HL-60/S4 (cell line): ENCODE measurements around the gene BTBD18.

Source experiments
- in situ Hi-C: fragments of 300-500 bp; cut with MboI; formaldehyde crosslinking; loops from 2 replicates; pipeline ENCODE4 v1.14.3; 2022; ENCODE audit warnings: low sequenced_read_pairs

Gene BTBD18, protein sequence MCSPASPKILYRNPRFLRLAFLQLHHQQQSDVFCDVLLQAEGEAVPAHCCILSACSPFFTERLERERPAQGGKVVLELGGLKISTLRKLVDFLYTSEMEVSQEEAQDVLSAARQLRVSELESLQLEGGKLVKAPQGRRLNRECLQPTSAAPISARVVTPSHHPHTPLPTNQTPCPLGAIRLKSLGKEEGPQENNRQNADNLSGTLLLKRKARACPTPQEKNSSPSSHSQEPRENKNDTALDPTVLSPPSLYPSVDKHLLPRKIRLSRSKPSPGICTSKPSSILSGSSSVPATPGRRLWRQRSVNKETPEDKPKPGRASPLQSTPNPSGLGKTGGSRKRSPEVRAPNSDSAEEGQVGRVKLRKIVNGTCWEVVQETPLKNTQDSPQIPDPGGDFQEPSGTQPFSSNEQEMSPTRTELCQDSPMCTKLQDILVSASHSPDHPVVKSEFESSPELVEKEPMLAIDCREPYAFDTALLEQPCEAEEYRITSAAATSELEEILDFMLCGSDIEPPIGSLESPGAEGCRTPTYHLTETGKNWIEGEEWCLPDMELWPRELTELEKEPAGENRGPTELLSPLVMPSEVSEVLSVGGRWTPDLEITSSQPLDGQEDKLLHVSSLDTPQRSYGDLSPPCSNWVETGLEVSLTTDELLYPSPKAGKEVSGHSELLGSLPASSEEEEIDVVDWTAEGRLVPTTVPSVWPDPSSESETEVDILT

DNA sequence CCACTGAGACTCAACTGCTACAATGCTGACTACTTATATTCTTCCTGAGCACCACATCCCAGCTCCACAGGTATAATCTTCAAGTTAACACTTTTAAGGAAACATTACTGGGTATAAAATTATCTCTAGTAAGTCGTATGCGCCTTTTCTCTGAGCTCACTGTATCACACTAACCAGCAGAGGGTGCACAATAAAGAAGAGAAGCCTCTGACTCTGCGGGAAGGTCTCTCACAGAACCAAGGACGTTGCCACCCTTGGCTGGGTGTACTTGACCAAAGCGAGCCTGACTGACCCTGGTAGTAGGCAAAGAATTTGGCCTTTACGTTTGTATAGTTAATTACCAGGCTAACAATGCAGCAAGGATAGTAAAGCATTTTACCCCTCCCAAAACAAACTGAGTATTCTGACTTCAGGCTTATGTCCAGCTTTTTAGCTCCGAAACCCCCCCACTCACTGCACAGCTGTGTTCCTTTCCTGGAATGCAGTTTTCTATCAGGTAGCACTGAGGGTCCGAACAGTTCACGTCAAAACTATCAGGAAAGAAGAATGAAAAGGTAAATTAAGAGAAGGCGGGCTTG is at the start of gene BTBD18:
Gene BTBD18 (minus strand): TSS at position 144 of the 578 bp plus-strand sequence. CDS start 631 bp downstream, outside the sequence.
- in situ Hi-C loops = no loop called here

DNA sequence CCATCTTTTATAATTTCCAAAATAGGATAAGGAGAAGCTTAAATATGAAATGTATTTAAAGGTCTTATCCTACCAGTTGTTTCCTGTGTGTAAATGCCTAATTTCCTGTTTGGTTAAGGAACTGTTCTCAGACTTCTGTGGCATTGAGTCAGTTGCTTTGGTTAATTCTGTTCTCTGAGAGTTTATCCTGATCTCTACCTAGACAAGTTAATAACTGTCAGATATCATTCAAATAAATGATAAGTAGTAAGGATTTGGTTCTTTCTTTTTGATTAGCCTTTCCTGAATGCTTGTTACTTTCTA is 49.5 kb upstream of the BTBD18 start:
- in situ Hi-C loops = no loop called here

DNA sequence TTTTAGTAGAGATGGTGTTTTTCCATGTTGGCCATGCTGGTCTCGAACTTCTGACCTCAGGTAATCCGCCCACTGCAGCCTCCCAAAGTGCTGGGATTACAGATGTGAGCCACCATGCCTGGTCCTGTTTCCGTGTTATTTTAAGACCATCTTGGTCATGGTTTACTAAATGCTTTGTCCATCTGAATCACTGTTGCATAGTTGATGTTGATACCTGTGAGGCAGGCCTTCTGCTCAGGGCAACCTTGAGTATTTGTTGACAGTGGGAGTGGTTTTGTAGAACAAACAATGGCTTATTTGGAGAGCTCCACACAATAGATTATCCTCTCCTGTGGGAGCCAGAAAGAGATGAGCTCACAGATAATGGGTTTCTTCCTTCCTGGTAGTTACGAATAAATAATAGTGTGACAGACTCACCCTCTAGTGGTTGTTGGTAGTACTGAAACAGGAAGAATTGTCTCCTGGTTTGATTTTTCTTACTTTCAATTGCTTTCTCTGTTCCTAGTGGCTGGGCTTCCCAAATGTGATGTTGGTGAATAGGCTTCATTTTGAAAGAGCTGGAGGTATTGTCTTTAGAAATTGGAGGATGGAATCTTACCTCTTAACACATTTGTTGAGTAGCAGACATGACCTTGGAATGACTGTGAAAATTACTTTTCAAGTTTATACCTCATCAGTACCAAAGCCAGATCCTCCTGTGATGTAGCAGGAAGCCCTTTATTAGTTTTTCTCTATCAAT is 49.0 kb upstream of the BTBD18 start:
- in situ Hi-C loops = no loop called here

DNA sequence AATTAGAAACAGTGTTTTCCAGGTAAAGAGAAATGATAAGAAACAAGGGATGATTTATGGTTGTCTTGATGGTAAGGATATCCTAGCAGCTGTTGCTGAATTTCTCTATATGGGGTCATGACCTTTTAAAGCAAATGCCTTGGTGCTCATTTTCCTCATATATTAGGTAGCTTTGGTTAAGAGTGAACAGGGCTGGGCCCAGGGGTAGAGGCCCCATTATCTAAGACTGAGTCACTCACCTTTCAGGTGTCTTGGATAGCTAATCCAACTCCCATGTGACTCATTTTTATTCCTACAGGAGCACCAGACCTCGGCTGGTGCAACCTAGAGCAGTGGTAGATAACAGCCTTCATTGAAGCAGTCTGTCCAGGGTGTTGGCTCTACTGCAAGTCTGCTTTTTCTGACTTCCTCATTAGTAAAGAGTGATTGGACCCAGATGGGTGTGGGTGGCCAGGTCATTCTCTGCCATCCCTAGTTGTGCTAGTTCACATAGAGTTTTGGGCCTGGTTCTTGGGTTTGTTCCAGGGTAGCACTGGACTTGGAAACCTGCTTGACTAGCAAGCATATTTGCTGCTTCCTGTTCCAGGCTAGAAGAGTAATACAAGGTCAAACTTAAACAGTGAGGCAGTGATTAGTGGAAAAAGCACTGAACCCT is 47.4 kb upstream of the BTBD18 start:
- in situ Hi-C loops = loop anchor here (10.0 to 25.0 kb wide), 4 partner anchors 134 to 444 kb away; partner anchors contain the start of genes RTN4RL2, UBE2L6 and ZDHHC5

DNA sequence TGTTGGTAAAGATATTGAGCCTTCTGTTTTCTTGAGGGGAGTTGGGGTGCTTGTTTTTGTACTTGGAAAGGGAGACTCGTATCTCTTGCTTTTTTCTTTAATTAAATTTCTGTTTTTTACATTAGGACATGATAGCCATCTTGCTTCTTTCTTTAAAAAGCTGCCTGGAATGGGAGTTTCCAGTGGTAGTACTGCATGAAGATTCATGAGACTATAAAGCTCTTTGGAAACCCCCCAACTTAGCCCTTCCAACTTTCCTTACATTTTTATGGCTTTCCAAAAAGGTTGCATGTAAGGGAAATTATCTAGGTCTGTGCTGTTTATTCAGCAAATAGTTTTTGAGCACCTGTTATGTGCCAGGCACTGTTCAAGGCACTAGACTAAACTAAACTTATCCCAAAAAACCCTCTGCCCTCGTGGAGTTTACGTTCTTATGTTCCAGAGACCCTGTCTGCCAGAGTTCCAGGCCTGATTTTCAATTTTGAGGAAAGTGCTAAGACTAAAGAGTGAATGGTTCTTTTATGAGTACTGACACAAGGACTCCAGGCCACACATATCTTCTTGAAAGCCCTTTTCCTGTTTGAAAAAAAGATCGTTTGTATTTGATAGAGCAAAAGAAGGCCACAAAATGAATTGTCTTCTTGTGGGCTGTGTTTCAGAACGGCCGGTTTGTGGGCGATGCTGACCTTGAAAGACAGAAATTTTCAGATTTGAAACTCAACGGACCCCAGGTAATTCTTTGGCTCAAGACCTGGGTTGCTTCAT is 41.9 kb upstream of the BTBD18 start:
- in situ Hi-C loops = loop anchor here (10.0 to 25.0 kb wide), 4 partner anchors 129 to 439 kb away; partner anchors contain the start of genes RTN4RL2, UBE2L6 and ZDHHC5

DNA sequence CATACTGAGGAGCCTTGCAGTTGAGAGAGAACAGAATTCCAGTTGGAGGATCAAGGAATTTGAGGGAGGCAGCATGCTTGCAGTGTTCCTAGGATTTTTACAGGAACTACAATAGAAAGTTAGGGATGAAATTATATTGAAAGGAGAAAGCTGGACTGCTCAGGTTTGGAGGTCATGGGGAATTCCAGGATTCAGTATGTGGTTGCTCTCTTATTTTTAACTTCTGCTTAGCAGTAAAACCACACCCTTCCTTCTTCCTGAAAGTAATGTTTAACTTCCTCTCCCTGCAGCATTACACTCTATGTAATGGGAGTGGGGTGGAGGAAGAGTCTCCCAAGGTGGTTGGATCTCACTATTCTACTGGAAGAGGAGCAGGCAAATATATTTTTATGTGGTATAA is 41.3 kb upstream of the BTBD18 start:
- in situ Hi-C loops = loop anchor here (10.0 to 25.0 kb wide), 4 partner anchors 128 to 438 kb away; partner anchors contain the start of genes RTN4RL2, UBE2L6 and ZDHHC5

DNA sequence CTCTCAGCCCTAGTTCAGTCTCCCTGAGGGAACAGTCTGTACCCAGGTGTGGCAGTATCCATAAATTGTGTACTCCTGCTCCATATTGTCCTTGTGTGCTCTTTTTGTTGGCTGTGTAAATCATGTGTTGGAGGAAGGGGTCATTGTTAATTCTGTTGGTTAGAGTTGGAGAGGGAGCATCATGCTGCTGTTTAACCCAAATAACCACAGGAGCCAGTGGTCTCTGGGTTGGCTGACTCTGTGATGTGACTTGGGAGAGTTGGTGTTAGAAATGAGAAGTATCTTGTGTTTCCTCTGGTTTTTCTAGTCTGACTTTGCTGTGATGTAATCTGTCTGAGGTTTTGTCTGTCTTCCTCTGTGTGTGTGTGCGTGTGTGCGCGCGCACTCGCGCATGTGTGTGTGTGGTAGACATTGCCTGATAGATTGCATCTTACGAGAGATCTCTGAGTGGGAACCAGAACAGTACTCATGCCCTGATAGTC is 40.5 kb upstream of the BTBD18 start:
- in situ Hi-C loops = loop anchor here (10.0 to 25.0 kb wide), 4 partner anchors 127 to 437 kb away; partner anchors contain the start of genes RTN4RL2, UBE2L6 and ZDHHC5

DNA sequence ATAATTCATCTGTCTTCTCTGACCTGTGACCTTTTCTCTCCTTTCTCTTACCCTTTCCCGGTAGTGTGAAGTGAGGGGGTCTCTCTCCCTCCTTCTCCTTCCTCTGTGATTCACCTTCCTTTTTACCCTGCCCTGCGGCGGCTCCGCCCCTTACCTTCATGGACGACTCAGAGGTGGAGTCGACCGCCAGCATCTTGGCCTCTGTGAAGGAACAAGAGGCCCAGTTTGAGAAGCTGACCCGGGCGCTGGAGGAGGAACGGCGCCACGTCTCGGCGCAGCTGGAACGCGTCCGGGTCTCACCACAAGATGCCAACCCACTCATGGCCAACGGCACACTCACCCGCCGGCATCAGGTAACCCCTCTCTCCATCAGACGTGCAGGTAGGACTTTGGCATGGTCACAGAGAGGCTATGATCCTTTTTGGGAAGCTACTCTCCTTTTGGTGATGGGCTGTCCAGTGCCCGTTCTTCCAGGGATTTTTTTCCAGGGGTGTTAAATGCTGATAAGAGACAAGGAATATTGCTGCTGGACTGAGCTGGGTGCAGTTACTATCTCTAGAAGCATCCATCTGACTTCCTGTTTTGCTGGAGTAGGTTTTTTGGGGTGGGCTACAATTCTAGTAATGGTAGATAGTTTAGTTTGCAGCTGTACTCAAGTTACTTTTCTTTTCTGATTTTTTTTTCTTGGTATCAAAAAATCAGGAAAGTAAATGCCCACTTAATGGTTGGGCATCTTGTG is 39.9 kb upstream of the BTBD18 start:
- in situ Hi-C loops = loop anchor here (10.0 to 25.0 kb wide), 4 partner anchors 127 to 437 kb away; partner anchors contain the start of genes RTN4RL2, UBE2L6 and ZDHHC5

DNA sequence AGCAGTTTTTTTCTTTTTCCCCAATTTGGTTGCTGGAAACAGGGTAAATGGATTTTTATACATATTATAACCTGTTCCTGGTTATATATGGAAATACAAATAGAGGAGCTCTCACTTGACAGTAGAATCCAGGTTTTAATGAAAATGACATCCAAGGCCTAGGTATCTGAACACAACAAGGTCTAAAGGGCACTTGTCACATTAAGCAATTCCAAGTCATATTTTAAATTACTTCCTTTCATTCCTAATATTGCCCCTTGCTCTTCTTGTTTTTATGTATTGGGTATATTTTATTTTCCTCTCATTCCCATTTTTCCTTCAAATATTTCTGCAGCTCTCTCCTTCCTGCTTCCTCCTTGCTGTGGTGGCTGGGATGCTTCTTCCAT is 37.1 kb upstream of the BTBD18 start:
- in situ Hi-C loops = loop anchor here (25.0 kb wide), 2 partner anchors 226 to 326 kb away; partner anchors contain the start of genes RTN4RL2 and UBE2L6

DNA sequence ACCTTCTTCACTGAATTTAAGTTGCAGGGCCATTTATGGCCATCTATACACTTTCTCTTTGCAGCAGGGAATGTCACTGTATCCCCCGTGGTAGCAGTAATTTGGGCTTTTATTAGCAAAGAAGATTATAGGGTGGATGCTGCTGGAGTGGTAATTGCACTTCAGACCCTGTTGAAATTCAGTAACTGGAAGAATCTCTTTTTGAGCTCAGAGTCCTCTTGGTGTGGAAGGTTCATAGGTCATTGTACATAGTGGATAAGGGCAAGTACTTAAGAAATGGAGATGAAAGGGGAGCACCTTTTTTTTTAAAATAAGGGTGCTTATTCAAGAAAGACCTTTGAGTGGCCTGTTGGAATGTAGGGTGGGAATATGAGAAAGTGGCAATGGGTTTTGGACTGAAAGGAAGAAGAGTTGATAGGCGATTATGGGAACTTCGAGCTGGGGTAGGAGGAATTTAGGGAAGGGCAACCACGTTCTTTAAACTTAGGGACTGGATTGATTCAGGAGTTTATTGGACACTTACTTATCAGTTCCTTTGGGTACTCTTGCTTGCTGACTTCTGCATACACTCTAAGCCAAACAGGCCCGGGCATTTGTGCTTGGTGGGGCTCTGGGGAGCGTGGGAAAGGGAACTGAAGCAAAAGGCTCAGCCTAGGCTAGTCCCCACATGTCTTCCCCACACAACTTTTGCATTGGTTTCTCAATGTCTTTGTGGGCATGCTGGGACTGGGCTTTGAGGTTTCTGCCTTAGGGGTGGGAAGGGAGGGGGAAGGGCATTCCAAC is 36.5 kb upstream of the BTBD18 start:
- in situ Hi-C loops = loop anchor here (25.0 kb wide), 2 partner anchors 226 to 326 kb away; partner anchors contain the start of genes RTN4RL2 and UBE2L6

DNA sequence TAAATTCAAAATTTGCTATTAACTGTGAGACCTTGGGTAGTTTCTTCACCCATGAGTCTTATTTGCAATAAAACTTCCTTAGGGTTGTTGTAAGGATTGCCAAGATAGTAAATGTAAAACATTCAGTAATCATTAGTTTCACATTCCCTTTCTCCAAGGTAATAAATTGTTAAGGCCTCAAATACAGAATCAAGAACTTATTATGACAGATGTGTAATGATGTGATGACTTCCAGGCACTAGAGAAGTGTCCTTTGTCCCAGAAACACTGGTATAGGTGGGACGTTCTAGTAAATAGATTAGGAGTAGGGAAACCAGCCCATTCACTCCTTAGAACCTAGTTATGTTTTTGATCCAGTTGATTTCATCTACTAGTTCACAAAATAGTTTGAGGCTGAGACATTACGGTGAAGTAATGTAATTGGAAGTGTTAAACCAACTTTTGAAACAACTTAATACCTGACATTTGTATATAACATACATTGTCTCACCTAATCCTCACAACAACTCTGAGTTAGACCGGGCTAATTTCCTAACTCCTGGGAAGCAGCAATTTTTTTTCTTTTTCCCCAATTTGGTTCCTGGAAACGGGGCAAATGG is 35.5 kb upstream of the BTBD18 start:
- in situ Hi-C loops = loop anchor here (25.0 kb wide), 2 partner anchors 225 to 325 kb away; partner anchors contain the start of genes RTN4RL2 and UBE2L6

DNA sequence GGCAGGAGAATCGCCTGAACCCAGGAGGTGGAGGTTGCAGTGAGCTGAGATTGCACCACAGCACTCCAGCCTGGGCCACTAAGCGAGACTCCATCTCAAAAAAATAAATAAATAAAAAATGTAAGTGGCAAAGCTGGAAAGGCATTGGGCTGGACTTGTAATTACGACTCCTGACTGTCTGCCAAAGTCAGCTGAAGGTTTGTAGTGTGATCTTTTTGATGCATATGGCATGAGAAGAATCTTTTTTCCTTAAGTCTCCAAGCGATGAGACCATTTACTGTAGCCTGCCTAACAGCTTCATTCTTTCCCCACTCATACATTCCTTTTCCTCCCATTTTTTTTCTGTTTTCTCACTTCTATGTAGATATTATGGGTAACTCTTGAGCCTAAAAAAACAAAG is 34.8 kb upstream of the BTBD18 start:
- in situ Hi-C loops = loop anchor here (25.0 kb wide), 2 partner anchors 224 to 324 kb away; partner anchors contain the start of genes RTN4RL2 and UBE2L6

DNA sequence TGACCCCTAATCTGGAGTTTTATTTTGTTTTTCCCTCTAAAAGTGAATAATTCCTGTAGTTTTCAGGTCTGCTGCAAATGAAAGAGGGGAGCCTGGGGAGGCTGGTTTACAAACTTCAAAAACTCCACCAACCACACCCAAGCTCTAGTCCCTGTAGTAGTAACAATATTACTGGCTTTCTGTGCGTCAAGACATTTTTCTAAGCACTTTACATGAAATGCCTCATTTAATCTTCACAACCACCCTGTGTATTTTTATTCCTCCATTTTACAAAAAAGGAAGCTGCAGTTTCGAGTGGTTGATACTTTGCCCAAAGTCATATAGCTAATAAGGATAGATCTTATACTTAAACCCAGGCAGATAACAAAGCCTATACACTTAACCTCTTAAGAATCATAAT is 33.5 kb upstream of the BTBD18 start:
- in situ Hi-C loops = loop anchor here (25.0 kb wide), 2 partner anchors 223 to 323 kb away; partner anchors contain the start of genes RTN4RL2 and UBE2L6

DNA sequence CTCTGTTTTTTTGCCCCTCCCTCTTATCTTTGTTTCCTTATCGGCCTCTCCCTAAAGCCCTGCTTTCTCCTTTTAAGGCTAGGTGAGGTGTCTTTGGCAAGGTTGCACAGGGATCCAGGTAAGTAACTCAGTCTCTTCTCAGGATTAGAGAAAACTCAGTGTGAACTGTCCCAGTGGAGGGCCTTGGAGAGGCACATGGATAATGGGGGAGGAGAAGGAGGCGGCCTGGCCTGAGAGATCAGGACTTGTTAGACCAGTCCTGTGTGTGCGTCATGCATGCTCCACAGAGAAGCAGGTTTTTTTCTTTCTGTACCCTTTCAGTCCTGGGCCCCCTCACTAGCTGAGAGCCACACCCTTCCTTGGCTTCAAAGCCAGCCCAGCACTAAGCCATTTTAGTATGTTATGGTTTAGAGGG is 29.9 kb upstream of the BTBD18 start:
- in situ Hi-C loops = loop anchor here (25.0 kb wide), 2 partner anchors 219 to 319 kb away; partner anchors contain the start of genes RTN4RL2 and UBE2L6

DNA sequence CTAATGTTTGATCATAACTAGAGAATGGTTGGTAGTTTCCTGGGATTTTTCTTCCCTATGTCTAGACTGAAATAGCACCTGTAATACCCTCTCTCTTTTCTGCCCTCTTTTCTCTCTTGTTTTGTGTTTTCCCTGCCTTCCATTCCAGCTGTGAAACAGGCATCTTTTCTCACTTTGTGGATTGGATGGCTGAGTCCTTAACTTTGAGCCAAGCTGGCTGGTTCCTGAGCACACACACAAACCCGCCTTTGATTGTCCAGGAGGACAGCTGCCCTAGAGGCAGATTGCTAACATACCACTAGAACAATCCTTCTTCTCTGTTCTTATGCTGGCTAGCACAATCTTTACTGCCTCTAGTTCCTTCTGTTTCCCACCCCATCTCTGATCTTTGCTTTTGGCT is 27.7 kb upstream of the BTBD18 start:
- in situ Hi-C loops = loop anchor here (25.0 kb wide), 2 partner anchors 217 to 317 kb away; partner anchors contain the start of genes RTN4RL2 and UBE2L6

DNA sequence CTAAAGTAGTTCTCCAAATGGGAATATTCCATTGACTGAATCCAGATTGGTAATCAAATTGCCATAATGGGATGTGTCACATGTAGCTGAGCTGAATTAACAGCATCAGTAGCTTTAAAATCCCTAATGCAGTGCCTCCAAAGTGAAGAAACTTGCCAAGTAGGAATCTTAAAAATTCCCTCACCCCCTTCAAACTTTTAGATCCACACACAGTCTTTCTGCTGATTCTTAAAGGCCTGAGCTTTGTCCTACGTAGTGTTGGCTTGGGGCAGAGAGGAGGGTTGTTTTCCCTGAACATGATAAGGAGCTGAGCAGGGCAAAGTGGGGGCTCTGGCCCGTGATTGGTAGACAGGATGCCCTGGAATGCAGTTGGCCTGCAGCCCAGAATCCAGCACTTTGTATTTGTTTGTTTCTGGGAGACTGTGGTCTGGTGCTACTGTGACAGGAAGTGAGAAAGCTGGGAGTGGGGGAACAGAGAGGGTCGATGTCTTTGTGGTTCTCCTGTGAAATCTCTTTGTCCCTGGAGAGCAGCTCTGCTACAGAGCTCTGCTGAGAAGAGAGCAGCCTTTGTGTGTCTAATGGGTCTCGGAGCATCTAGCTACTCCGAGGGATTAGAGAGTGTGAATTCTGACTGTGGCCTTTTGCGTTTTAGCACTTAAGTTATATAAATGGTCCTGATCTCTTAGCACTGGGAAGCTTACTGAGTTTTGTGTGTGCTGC is 26.9 kb upstream of the BTBD18 start:
- in situ Hi-C loops = loop anchor here (25.0 kb wide), 2 partner anchors 216 to 316 kb away; partner anchors contain the start of genes RTN4RL2 and UBE2L6
